NOMO-1 treated with dmso at 0.1 percent for 144 hours (cell line): Measurements from ENCODE around the gene POLR1A.

Experiments
- DNase-seq: peaks from one replicate; lab custom pipeline; 2025; ENCODE audit not compliant: unreplicated experiment; lab: John Stamatoyannopoulos, UW

The POLR1A gene

GRCh38 chr2:86038291-86039081, 67.2 kb downstream of the POLR1A start:
- DNase-seq: peak; percentile 7

DNA sequence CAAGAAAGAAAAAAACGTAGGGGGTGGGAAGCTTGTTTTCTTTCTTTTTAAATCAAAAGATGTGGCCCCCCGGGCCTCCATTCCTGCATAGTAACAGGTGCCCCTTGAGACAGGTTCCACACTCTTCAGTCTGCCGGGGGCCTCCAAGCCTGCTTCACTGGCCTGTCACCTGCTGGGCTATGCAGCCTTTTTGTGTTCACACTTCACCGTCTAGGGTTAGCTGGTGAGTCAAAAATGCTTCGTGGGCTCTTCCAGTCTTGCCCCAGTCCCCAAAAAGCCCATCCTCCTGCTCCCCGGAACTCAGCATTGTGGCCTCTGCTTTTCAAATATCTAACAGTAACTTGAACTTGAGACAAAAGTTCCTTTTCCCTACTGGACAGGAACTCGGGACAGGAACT, 67.9 kb downstream of the POLR1A start:
- DNase-seq: no peak

GRCh38 chr2:86037141-86037794, 68.4 kb downstream of the POLR1A start:
- no peak for DNase-seq

GRCh38 chr2:86036669-86037138, 69.0 kb downstream of the POLR1A start:
- no peak for DNase-seq

DNA sequence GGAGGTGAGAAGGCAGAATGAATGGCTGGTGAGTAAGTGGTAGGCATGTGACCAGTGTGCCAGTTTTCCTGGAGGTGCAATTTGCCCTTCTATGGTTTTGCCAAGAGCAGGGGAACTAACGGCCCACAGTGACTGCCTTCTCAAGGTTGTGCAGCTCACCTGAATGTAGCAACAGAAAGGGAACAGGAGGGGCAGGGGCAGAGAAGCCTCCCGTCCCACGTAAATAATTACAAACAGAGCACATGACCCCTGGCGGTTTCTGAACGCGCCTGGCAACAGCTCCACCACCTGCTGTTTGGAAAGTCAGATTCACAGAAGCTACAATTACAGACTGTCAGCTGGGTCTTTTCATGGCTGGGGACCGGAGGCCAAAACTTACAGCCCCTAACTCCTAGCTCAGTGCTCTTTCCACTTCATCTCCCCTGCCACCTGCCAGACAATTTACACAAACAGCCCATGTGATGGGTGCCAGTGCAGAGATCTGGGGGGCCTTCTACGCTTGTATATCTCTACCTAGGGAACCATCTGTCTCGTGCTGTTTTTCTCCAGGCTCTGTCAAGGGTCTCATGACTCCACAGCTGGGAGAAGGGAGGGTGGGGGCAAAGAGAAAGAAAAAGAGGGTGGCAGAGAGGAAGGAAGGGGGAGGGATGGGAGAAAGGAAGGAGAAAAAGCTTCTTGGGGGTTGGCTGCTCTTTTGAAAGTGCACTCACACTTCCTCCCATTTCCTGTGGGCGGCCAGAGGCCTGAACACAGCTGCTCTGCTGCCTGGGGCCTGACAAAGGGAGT, 69.6 kb downstream of the POLR1A start:
- peak; percentile 72 for DNase-seq

DNA sequence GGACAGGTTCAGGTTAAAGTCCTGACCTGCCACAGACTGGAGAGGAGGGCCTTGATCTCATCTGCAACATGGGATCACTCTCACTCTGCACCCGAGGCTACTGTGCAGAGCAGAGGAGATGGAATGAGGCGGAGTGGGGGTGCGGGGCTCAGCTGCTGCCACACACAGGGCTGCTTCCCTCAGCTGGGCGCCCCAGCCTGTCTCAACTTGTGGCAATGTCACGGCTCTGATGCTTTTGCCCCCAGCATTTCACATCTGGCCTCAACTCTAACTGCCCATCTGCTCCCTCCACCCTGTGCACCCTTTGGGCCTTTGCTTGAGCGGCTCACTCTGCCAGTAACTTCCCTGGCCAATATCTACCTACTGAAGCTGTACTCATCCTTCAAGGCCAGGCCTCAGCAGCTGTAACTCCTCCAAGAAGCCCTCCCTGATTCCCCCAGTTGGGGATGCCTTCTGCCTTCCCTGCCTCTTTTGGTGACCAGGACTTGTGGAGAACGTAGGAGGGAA, 70.3 kb downstream of the POLR1A start:
- no peak for DNase-seq

DNA sequence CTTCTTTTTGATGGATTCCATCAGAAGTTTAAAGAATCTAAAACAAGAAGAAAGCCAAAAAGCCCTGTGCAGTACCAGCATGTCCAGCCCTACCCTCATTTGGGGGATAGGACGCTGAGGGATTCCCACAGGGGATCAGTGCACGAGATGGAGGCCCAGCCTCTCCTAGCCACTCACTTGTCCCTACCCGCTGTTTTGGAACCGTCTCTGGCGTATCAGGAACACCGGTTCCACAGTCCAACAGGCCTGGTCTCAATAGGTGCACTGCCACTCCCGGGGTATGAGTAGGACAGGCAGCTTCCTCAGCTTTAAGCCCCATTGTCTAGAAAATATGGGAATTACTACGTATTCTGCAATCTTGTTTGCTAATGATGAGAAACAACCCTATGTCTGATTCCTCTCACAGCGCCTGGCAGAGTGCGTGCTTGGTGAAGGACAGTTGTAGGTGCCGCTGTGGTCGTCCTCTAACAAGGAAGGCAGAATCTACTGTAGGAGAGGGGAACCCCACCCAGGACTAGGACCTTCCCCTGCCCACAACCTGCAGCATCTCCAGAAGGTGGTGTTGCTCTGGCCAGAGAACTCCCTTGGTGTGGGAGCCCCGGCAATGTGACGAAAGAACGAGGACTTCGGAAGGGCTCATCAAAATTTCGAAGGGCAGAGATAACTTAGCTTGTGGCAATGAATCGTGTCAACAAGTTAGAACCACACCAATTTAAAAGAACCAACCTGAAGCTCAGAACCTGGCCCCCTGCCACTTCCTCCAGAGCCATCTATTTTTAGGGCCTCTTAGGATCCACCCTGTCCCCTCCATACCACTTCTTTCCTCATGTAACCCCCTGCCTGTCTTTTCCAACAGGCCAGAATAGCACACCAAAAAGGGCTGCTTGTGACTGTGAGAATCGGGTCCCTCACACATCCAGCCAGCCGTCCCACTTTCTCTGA, 71.7 kb downstream of the POLR1A start:
- no peak for DNase-seq

GRCh38 chr2:86032861-86033595, 72.7 kb downstream of the POLR1A start:
- DNase-seq: no peak

DNA sequence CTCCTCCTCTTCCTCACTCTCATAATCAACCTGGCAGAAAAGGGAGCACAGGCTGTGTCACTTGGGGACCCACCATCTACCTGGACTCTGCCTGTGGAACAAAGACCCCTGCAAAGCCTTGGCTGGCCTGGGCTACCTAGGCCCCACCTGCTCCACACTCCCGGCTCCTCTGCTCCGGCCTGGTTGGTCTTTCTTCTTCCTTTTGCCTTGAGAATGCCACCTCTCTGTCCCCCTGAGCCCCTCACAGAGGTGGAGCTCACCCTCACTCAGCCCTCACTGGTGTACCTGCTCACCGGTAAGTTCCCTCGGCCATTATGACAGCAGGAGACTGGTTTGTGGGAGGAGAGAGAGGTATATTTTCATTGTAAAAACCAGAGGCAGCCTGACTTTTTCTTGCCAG, 74.1 kb downstream of the POLR1A start:
- DNase-seq: no peak

- no peak for DNase-seq
Measured at GRCh38 chr2:86031151-86031550, 74.5 kb downstream of the POLR1A start.

DNA sequence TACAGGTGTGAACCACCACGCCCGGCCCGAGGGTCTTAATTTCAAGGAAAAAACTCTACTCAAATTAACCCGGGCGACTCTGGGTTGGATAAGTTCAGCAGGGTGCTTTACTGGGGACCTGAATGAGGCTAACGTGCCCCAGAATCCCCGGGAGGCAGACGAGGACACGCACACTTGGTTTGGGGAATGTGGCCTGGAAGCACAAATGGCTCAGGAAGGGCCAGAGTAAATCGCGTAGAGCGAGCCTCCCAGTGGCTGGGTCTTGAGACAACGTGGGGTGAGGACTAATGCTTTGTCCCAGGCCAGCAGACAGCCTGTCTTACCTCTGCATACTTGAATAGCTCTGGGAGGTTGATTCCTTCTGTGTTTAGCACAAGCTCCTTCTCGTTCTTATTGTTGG, 75.8 kb downstream of the POLR1A start:
- DNase-seq: no peak

GRCh38 chr2:86028766-86029381, 76.8 kb downstream of the POLR1A start:
- no peak for DNase-seq

DNA sequence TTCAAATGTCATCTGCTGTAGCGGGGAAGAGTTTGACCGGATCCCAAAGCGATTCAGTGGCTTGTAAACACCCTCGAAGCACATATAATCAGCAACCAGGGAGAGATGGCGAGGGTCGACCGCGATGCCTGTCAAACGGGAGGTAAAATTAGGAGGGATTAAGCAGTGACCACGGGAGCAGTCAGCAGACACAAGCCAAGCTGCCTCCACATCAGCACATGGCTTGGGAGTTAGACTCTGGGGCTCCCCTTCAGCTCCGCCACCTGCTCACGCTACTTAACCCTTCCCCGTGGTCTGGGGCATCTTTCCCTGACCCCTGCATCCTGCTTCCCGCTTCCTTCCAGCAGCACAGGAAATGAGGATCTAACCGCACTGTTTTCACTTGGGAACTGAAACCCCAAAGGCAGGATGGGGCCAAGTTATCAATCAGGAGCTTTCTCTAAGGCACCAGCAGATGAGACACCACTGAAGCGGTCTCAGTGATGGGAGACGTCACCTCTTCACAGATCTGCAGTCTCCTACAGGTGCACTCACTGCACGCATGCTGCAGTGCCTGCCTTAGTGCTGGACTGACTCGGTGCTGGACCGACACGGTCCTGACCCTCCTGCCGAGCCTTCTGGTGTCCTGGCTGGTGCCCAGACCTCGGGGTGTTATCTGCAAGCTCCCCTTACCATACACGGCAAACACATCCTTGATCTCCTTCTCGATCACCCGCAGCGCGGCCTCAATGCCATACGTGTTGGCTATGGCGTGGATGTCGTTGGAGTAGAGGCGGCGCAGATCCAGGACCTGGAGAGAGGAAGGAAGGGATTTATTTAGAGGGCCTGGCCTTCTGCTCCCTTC, 77.5 kb downstream of the POLR1A start:
- DNase-seq: no peak

DNA sequence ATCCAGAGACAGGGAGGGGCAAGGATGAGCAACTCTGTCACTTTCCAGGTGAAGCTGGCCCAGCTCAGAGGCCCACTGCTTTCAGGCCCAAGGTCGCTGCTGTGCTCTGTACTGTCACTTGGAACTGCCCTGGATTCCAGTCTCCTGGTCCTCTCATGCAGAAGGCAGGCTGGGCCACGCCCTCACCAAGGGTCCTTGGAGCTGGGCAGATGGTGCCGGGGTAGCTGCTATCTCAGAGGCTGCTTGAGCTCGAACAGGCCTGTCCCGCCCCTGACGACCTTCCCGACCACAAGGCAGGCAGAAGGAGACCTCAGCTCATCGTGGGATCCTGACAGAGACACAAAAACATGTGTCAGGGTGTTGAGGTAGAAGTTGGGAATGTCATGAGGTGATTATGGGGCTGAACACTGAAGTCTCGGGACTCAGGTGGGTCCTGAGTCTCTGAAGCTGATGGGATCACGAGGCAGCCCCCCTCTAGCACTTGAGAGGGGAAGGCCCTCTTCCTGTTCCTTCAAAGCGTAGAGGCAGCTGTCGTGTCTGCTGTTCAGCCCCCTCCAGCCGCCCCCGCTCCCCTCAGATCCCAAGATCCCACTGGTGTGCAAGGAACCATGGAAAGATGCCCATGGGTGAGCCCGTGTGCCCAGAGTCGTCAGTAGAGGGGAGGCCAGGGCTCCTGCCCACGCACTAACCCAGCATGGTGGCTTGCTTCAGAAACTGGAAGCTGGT, 78.3 kb downstream of the POLR1A start:
- no peak for DNase-seq

GRCh38 chr2:86026744-86027065, 79.0 kb downstream of the POLR1A start:
- DNase-seq: no peak

- DNase-seq: no peak
Measured at GRCh38 chr2:86025976-86026743, 79.5 kb downstream of the POLR1A start.

DNA sequence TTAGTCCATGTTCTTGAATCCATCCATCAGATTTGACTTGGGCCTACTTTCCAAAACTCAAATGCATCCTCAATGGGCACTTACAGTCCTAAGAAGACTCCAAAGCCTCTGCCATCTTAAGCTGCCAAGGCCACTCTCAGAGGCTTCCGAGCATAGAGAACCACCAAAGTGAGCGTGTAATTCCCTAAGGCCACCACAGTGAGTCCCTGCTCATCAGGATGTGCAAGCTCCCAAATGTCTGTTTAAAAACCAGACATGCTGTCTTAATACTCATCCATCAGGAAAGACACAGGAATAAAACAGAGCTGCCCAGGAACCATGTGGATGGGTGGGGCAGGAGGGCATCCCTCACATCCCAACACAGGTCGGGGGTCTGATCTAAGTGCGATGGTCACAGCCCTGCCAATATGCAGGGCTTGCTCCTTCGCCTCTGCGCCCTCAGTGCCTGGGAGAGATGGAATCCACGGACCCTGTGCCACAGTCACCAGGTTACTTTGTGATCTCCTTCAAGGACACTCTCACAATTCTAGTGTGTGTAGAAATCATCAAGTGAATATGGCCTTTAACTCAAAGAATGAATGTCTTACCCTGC, 80.4 kb downstream of the POLR1A start:
- no peak for DNase-seq
